HepG2 (cell line): Measurements from ENCODE around the gene TCF25. TPM values are rescaled to one million over a fixed set of nuclear protein-coding genes. Genes with fewer than 3 reads are reported as not detected.

Source experiments
- ADNP ChIP-seq: sonication (generic); formaldehyde crosslinking; IDR thresholded peaks from 2 replicates; pipeline ENCODE4 v1.4.0; 2020; ENCODE audit warnings: missing genetic modification reagents
- ATAD3A ChIP-seq: sonication (generic); formaldehyde crosslinking; IDR thresholded peaks from 2 replicates; pipeline ENCODE4 v1.4.0; 2020; ENCODE audit warnings: missing genetic modification reagents
- BRD4 ChIP-seq: sonication (generic); formaldehyde crosslinking; IDR thresholded peaks from 2 replicates; pipeline ENCODE4 v1.4.0; 2020; ENCODE audit warnings: missing genetic modification reagents
- JUND ChIP-seq: sonication (generic); formaldehyde crosslinking; IDR thresholded peaks from 2 replicates; pipeline ENCODE4 v1.8.0; 2022; ENCODE audit warnings: mild to moderate bottlenecking, missing genetic modification reagents
- MEIS1 ChIP-seq: sonication (generic); formaldehyde crosslinking; IDR thresholded peaks from 2 replicates; pipeline ENCODE4 v1.9.0; 2021; ENCODE audit warnings: mild to moderate bottlenecking, missing genetic modification reagents, moderate library complexity, borderline replicate concordance
- PHF21A ChIP-seq: sonication (generic); formaldehyde crosslinking; IDR thresholded peaks from 2 replicates; pipeline ENCODE4 v1.5.0; 2020; ENCODE audit warnings: mild to moderate bottlenecking, missing genetic modification reagents
- SALL2 ChIP-seq: sonication (generic); formaldehyde crosslinking; IDR thresholded peaks from 2 replicates; pipeline ENCODE4 v1.8.1; 2023; ENCODE audit warnings: mild to moderate bottlenecking, missing genetic modification reagents, inconsistent platforms
- SSRP1 ChIP-seq: IDR thresholded peaks from 2 replicates; pipeline ENCODE4 v1.6.1; 2016; ENCODE audit warnings: control low read depth
- THRA ChIP-seq: sonication (generic); formaldehyde crosslinking; IDR thresholded peaks from 2 replicates; pipeline ENCODE4 v1.4.0; 2020; ENCODE audit warnings: missing genetic modification reagents, borderline replicate concordance
- ZFP91 ChIP-seq: sonication (generic); formaldehyde crosslinking; IDR thresholded peaks from 2 replicates; pipeline ENCODE4 v1.9.0; 2022; ENCODE audit warnings: missing genetic modification reagents, mild to moderate bottlenecking, borderline replicate concordance
- ZNF142 ChIP-seq: sonication (generic); formaldehyde crosslinking; IDR thresholded peaks from 2 replicates; pipeline ENCODE4 v1.4.0; 2020; ENCODE audit warnings: missing genetic modification reagents
- ZNF225 ChIP-seq: sonication (generic); formaldehyde crosslinking; IDR thresholded peaks from 2 replicates; pipeline ENCODE4 v1.4.0; 2020; ENCODE audit warnings: mild to moderate bottlenecking, missing genetic modification reagents
- ZNF383 ChIP-seq: sonication (generic); formaldehyde crosslinking; IDR thresholded peaks from 2 replicates; pipeline ENCODE4 v1.4.0; 2020; ENCODE audit warnings: missing genetic modification reagents, mild to moderate bottlenecking, borderline replicate concordance
- ZNF546 ChIP-seq: sonication (generic); formaldehyde crosslinking; conservative IDR thresholded peaks from 2 replicates; pipeline ENCODE4 v1.8.1; 2023; ENCODE audit warnings: mild to moderate bottlenecking, missing genetic modification reagents
- ZNF580 ChIP-seq: IDR thresholded peaks from 2 replicates; pipeline ENCODE4 v1.6.1; 2016; ENCODE audit warnings: low read depth, borderline replicate concordance
- ZNF746 ChIP-seq: sonication (generic); formaldehyde crosslinking; IDR thresholded peaks from 2 replicates; pipeline ENCODE4 v1.8.0; 2022; ENCODE audit warnings: mild to moderate bottlenecking, missing genetic modification reagents
- ZSCAN20 ChIP-seq: sonication (generic); formaldehyde crosslinking; IDR thresholded peaks from 2 replicates; pipeline ENCODE4 v1.4.0; 2020; ENCODE audit warnings: missing genetic modification reagents, mild to moderate bottlenecking, borderline replicate concordance
- ZSCAN31 ChIP-seq: sonication (generic); formaldehyde crosslinking; IDR thresholded peaks from 2 replicates; pipeline ENCODE4 v1.5.0; 2020; ENCODE audit warnings: low read depth, mild to moderate bottlenecking, missing genetic modification reagents
- polyA plus RNA-seq, 8 experiments: library from polyadenylated mRNA; depleted of rRNA in 3 of 8; stranded (reverse) in 7 of 8; unstranded in 1 of 8; fragments of >200 nt; fragmentation: Illumina TruSeq in 4 of 8; extraction: Trizol in 4 of 8; gene quantifications; 2 replicates each; pipeline versions ENCODE4 v1.2.1 to v1.2.3, GENCODE V29; 2011 to 2016; ENCODE audit warnings: low read depth in 4 of 8, missing spikeins in 1 of 8, mixed read lengths in 1 of 8; ENCODE audit not compliant: insufficient read depth in 1 of 8
- total RNA-seq, 5 experiments: library from RNA; depleted of rRNA; stranded (reverse); fragments of >200 nt; fragmentation: Illumina TruSeq; extraction: Trizol; gene quantifications; 2 replicates each; pipeline ENCODE4 v1.2.3, GENCODE V29; 2016; ENCODE audit warnings: low read depth in 1 of 5

Gene TCF25
- total and polyA plus RNA-seq, 2 of the 13 experiments (the other 11 are each of a cell fraction or from before 2014, with no cell fraction given) = 138 to 206 TPM

- TF ChIP-seq ZSCAN20 (CRISPR knock-in tag) = peak; percentile 63; the same call in 1 of the 2 replicates
- peak; percentile 48; the same call in 1 of the 2 replicates for TF ChIP-seq MEIS1 (CRISPR knock-in tag)
- TF ChIP-seq ZNF580 (CRISPR knock-in tag) = peak; percentile 91; the same call in 1 of the 2 replicates
- TF ChIP-seq ZNF225 = no peak; the same call in none of the 2 replicates
- peak; percentile 79 for TF ChIP-seq ZSCAN31 (CRISPR knock-in tag)
- peak; percentile 94 for TF ChIP-seq SALL2
- TF ChIP-seq BRD4 (CRISPR knock-in tag) = peak; percentile 85
- TF ChIP-seq ZFP91 (CRISPR knock-in tag) = peak; percentile 95
- TF ChIP-seq JUND = peak; percentile 50; the same call in 1 of the 2 replicates
- TF ChIP-seq ZNF546 = peak; percentile 91; the same call in 1 of the 2 replicates
- 0 out of 2 replicates have a peak, but pooled peaks have one; percentile 35 for TF ChIP-seq ATAD3A (CRISPR knock-in tag)
- peak; percentile 21; the same call in 1 of the 2 replicates for TF ChIP-seq SSRP1 (CRISPR knock-in tag)
- TF ChIP-seq ZNF142 (CRISPR knock-in tag) = peak; percentile 95
- TF ChIP-seq THRA = no peak; the same call in none of the 2 replicates
- TF ChIP-seq ADNP (CRISPR knock-in tag) = 0 out of 2 replicates have a peak, but pooled peaks have one; percentile 60
- TF ChIP-seq ZNF746 (CRISPR knock-in tag) = peak; percentile 89
- TF ChIP-seq PHF21A (CRISPR knock-in tag) = peak; percentile 97
- 0 out of 2 replicates have a peak, but pooled peaks have one; percentile 47 for TF ChIP-seq ZNF383
Observed at GRCh38 chr16:89915303-89916232, 42.2 kb downstream of the TCF25 start (continued).
